Hepatocyte (in vitro differentiated cells): ENCODE results near the gene LHX4.

Experiments
- CTCF ChIP-seq: fragments of 200-600 bp; sonication (generic); IDR thresholded peaks from 2 replicates; pipeline ENCODE4 v1.5.1; 2016; ENCODE audit warnings: antibody characterized with exemption, mild to moderate bottlenecking; ENCODE audit not compliant: poor library complexity
- EZH2 ChIP-seq: fragments of 200-600 bp; sonication (generic); IDR thresholded peaks from 2 replicates; pipeline ENCODE4 v1.6.1; 2016; ENCODE audit warnings: antibody characterized with exemption, mild to moderate bottlenecking, borderline replicate concordance
- EZH2phosphoT487 ChIP-seq: fragments of 200-600 bp; sonication (generic); IDR thresholded peaks from one replicate; pipeline ENCODE4 v1.6.1; 2018; ENCODE audit warnings: antibody characterized with exemption, mild to moderate bottlenecking, low read depth, moderate library complexity; ENCODE audit not compliant: unreplicated experiment, severe bottlenecking

GRCh38 chr1:180310095-180310494 lies 80.0 kb downstream of the LHX4 start:
- TF ChIP-seq CTCF (no peak), EZH2phosphoT487 (no peak), EZH2 (no peak)
